K562 (cell line): Measurements from ENCODE around the gene C14orf180. TPM values are rescaled to one million over a fixed set of nuclear protein-coding genes. Genes with fewer than 3 reads are reported as not detected.

Experiments
- ATAC-seq: fragments of 200-7000 bp; cut with Tn5 transposase; 3 replicates; pipeline ENCODE4 v1.9.1; 2020; ENCODE audit warnings: moderate library complexity
- BruUV-seq: library from RNA; stranded (reverse); fragments of 400-500 nt; replicated peaks from 2 replicates; lab custom pipeline; 2021; lab: Mats Ljungman, UMichigan
- CTCF ChIA-PET: fragments of 300-600 bp; formaldehyde crosslinking; extraction: SDS; loops from one replicate; lab custom pipeline; 2021; ENCODE audit warnings: low intra/inter-chr PET ratio; lab: Yijun Ruan, JAX
- POLR2A ChIA-PET: fragments of 300-600, 350-650 bp; sonication (Branson Sonifier 250); formaldehyde crosslinking; extraction: SDS; loops from one replicate; lab custom pipeline; 2021; ENCODE audit warnings: antibody characterized with exemption, inconsistent platforms; lab: Yijun Ruan, JAX
- DNase-seq, 4 experiments: peaks; one replicate each; pipeline versions ENCODE4 v3.0.0 to v3.0.0-alpha.2; 2011 to 2018; ENCODE audit warnings: low spot score in 3 of 4, mixed read lengths in 3 of 4; ENCODE audit errors: extremely low read depth in 1 of 4
- FAIRE-seq: peaks from 2 replicates; lab custom pipeline; 2011; peaks lifted over from hg19 to GRCh38; lab: Jason Lieb, UNC
- H2AFZ ChIP-seq: 2 replicates; pipeline ENCODE4 v1.6.0; 2011; ENCODE audit warnings: low read depth, low read length, control low read depth, inconsistent platforms
- H3K27ac ChIP-seq: fragments of 200-600 bp; 3 replicates; pipeline ENCODE4 v1.8.0; 2011; ENCODE audit warnings: low read depth, mild to moderate bottlenecking, control low read depth, inconsistent platforms, low read length, moderate library complexity, mixed read lengths; ENCODE audit errors: extremely low read depth
- H3K27me3 ChIP-seq, 2 experiments: fragments of 300-600 bp in 1 of 2; 2 replicates in 1 of 2; 3 replicates in 1 of 2; pipeline versions ENCODE4 v1.6.0 to v1.8.0; 2011; ENCODE audit warnings: inconsistent platforms in 2 of 2, low read length in 2 of 2, mild to moderate bottlenecking in 1 of 2, mixed read lengths in 1 of 2, moderate library complexity in 1 of 2; ENCODE audit not compliant: control insufficient read depth in 2 of 2, insufficient read depth in 2 of 2
- H3K36me3 ChIP-seq: fragments of 300-600 bp; 3 replicates; pipeline ENCODE4 v1.8.0; 2011; ENCODE audit warnings: mild to moderate bottlenecking, low read length, inconsistent platforms; ENCODE audit not compliant: control insufficient read depth, insufficient read depth
- H3K4me1 ChIP-seq, 2 experiments: fragments of 200-600 bp in 1 of 2; replicated peaks in 1 of 2; 2 replicates in 1 of 2; 3 replicates in 1 of 2; pipeline versions ENCODE4 v1.5.1 to v1.8.0; 2011; ENCODE audit warnings: inconsistent platforms in 2 of 2, low read length in 2 of 2, mild to moderate bottlenecking in 1 of 2, mixed read lengths in 1 of 2, moderate library complexity in 1 of 2; ENCODE audit not compliant: control insufficient read depth in 2 of 2, insufficient read depth in 2 of 2
- H3K4me2 ChIP-seq: 2 replicates; pipeline ENCODE4 v1.6.1; 2011; ENCODE audit warnings: low read length, control low read depth, inconsistent platforms, mixed read lengths; ENCODE audit not compliant: insufficient read depth
- H3K4me3 ChIP-seq: fragments of 200-600 bp; sonication (generic), shearing (Covaris generic); 2 replicates; pipeline ENCODE4 v1.5.1; 2016; ENCODE audit warnings: control low read depth, inconsistent platforms
- H3K79me2 ChIP-seq: fragments of 200-600 bp; 3 replicates; pipeline ENCODE4 v1.8.0; 2011; ENCODE audit warnings: low read length, inconsistent platforms; ENCODE audit not compliant: control insufficient read depth, insufficient read depth
- H3K9ac ChIP-seq, 2 experiments: 2 replicates each; pipeline versions ENCODE4 v1.6.0 to v1.6.1; 2011; ENCODE audit warnings: low read depth in 2 of 2, low read length in 2 of 2, control low read depth in 1 of 2, inconsistent platforms in 1 of 2, mild to moderate bottlenecking in 1 of 2, mixed read lengths in 1 of 2; ENCODE audit not compliant: insufficient read depth in 1 of 2
- H3K9me1 ChIP-seq: one replicate; pipeline ENCODE4 v1.6.0; 2011; ENCODE audit warnings: inconsistent platforms, mild to moderate bottlenecking, low read length, moderate library complexity; ENCODE audit not compliant: control insufficient read depth, insufficient read depth
- H3K9me3 ChIP-seq: replicated peaks from 2 replicates; pipeline ENCODE4 v1.5.1; 2011; ENCODE audit warnings: low read depth, low read length, inconsistent platforms; ENCODE audit not compliant: control insufficient read depth, insufficient read depth
- H4K20me1 ChIP-seq: replicated peaks from 2 replicates; pipeline ENCODE4 v1.6.1; 2011; ENCODE audit warnings: low read length, inconsistent platforms, mixed read lengths; ENCODE audit not compliant: control insufficient read depth, insufficient read depth
- ELF1 ChIP-seq: fragments of 200-800 bp; sonication (Bioruptor generic); IDR thresholded peaks from 2 replicates; pipeline ENCODE4 v1.6.1; 2016; ENCODE audit warnings: missing genetic modification characterization, missing compliant biosample characterization
- FOS ChIP-seq: IDR thresholded peaks from 3 replicates; pipeline ENCODE4 v1.6.1; 2011; ENCODE audit not compliant: insufficient read length; ENCODE audit errors: extremely low read depth
- GABPB1 ChIP-seq: sonication (generic); formaldehyde crosslinking; IDR thresholded peaks from 2 replicates; pipeline ENCODE4 v1.8.0; 2022; ENCODE audit warnings: mild to moderate bottlenecking, missing genetic modification reagents
- KDM5B ChIP-seq: fragments of 200-600 bp; sonication (generic); IDR thresholded peaks from 2 replicates; pipeline ENCODE4 v1.6.1; 2012; ENCODE audit warnings: low read depth, mild to moderate bottlenecking, moderate library complexity, low read length, control low read depth, inconsistent platforms; ENCODE audit not compliant: insufficient replicate concordance
- POLR3G ChIP-seq: IDR thresholded peaks from 2 replicates; pipeline ENCODE4 v1.6.1; 2011; ENCODE audit not compliant: insufficient read length, insufficient replicate concordance; ENCODE audit errors: extremely low read depth
- RREB1 ChIP-seq: fragments of 250-450 bp; sonication (Bioruptor Pico); IDR thresholded peaks from 2 replicates; pipeline ENCODE4 v1.4.0; 2020
- SAFB2 ChIP-seq: fragments of 200-400 bp; formaldehyde crosslinking; IDR thresholded peaks from 2 replicates; pipeline ENCODE4 v1.6.1; 2018; ENCODE audit warnings: borderline replicate concordance, low read length, low read depth, moderate library complexity; ENCODE audit not compliant: severe bottlenecking
- SIRT6 ChIP-seq: IDR thresholded peaks from one replicate; pipeline ENCODE4 v1.6.1; 2012; ENCODE audit warnings: low read depth, mild to moderate bottlenecking, control low read depth, inconsistent platforms, low read length, moderate library complexity
- SMARCE1 ChIP-seq: fragments of 450-650 bp; IDR thresholded peaks from 2 replicates; pipeline ENCODE4 v1.7.1; 2016; ENCODE audit warnings: mild to moderate bottlenecking
- TRIM25 ChIP-seq: fragments of 450-650 bp; IDR thresholded peaks from 2 replicates; pipeline ENCODE4 v1.7.0; 2016; ENCODE audit warnings: borderline replicate concordance
- ZBTB43 ChIP-seq: sonication (generic); formaldehyde crosslinking; IDR thresholded peaks from 2 replicates; pipeline ENCODE4 v1.8.0; 2023; ENCODE audit warnings: mild to moderate bottlenecking, missing genetic modification reagents
- ZNF133 ChIP-seq: fragments of 250-450 bp; sonication (Bioruptor Pico); IDR thresholded peaks from 2 replicates; pipeline ENCODE4 v1.4.0; 2020; ENCODE audit warnings: mild to moderate bottlenecking
- ZNF23 ChIP-seq: fragments of 250-450 bp; sonication (Bioruptor Pico); IDR thresholded peaks from 2 replicates; pipeline ENCODE4 v1.4.0; 2020; ENCODE audit warnings: mild to moderate bottlenecking
- ZNF830 ChIP-seq: fragments of 250-450 bp; sonication (Bioruptor Pico); IDR thresholded peaks from 2 replicates; pipeline ENCODE4 v1.5.0; 2021; ENCODE audit warnings: mild to moderate bottlenecking
- WGBS: fragments of 100-300 bp; shearing (Covaris generic); methylation state at CpG from one replicate; pipeline ENCODE4 v1.1.6; 2016; ENCODE audit warnings: low coverage, mixed read lengths; ENCODE audit not compliant: insufficient coverage; ENCODE audit errors: missing lambda C conversion rate; 5-methylcytosine and 5-hydroxymethylcytosine counted together
- in situ Hi-C: fragments of 300-500 bp; cut with MboI; formaldehyde crosslinking; loops from 4 replicates; pipeline ENCODE4 v1.15.0; 2018; ENCODE audit warnings: inconsistent platforms, mixed read lengths
- intact Hi-C: fragments of 100-400 bp; cut with micrococcal nuclease; formaldehyde crosslinking; loops from 2 replicates; pipeline ENCODE4 v1.14.2; 2022
- polyA plus RNA-seq, 8 experiments: library from polyadenylated mRNA; depleted of rRNA in 4 of 8; stranded (reverse) in 5 of 8; unstranded in 3 of 8; fragments of >200 nt; fragmentation: Nextera tagmentation in 2 of 8; fragmentation: Illumina TruSeq in 1 of 8; extraction: Ambion mirVana in 2 of 8; extraction: Trizol in 1 of 8; gene quantifications; 2 replicates each; pipeline versions ENCODE4 v1.2.1 to v1.2.3, GENCODE V29; 2011 to 2014; ENCODE audit warnings: inconsistent platforms in 1 of 8, missing spikeins in 1 of 8
- total RNA-seq, 7 experiments: library from RNA; depleted of rRNA in 6 of 7; stranded (reverse); fragments of >200 nt in 6 of 7; fragmentation: Illumina TruSeq in 2 of 7; extraction: Trizol in 2 of 7; gene quantifications; 2 replicates each; pipeline versions ENCODE4 v1.2.1 to v1.2.3, GENCODE V29; 2011 to 2021; ENCODE audit warnings: low replicate concordance in 1 of 7

Gene C14orf180
- total and polyA plus RNA-seq, 9 of the 15 experiments (the other 6 are each of a cell fraction or from before 2014, with no cell fraction given), result not detected

GRCh38 chr14:104544362-104544961, 35.1 kb upstream of the C14orf180 start:
- no peaks in the 10 kb centered on the region; the same call in 1 of the 2 replicates for H4K20me1 ChIP-seq
- in situ Hi-C loops, result no loop called here
- no peak overlapping the region for H3K9ac ChIP-seq
- intact Hi-C loops, result no loop called here
- no peaks in the 10 kb centered on the region for H3K4me1 ChIP-seq
- no peak overlapping the region for H3K4me3 ChIP-seq
- ATAC-seq, result no peak
- H2AFZ ChIP-seq, result no peak overlapping the region
- H3K9me1 ChIP-seq, result no peaks in the 10 kb centered on the region
- BruUV-seq, result no TSS peak
- H3K9me3 ChIP-seq, result no peaks in the 10 kb centered on the region
- FAIRE-seq, result no peak
- DNase-seq, result no peak
- 0% methylated on average over 16 of the region's 17 CpGs for WGBS
- H3K4me2 ChIP-seq, result no peak overlapping the region
- ChIA-PET CTCF (no interaction called here), POLR2A (no interaction called here)
- peaks cover 0 to 18% of the 10 kb centered on the region in 2 experiments; a peak in 4 of 5 replicates for H3K27me3 ChIP-seq
- no peak overlapping the region for H3K27ac ChIP-seq
- no peaks in the 10 kb centered on the region for H3K36me3 ChIP-seq
- H3K79me2 ChIP-seq, result no peaks in the 10 kb centered on the region
- no peak for TF ChIP-seq SAFB2
- TF ChIP-seq RREB1, result no peak
- TF ChIP-seq ZNF23 (CRISPR knock-in tag), result no peak
- TF ChIP-seq KDM5B, result no peak
- TF ChIP-seq ELF1 (tag), result no peak
- no peak for TF ChIP-seq ZBTB43 (CRISPR knock-in tag)
- no peak for TF ChIP-seq GABPB1 (CRISPR knock-in tag)
- TF ChIP-seq POLR3G, result no peak
- TF ChIP-seq ZNF133 (CRISPR knock-in tag), result no peak
- no peak for TF ChIP-seq ZNF830 (CRISPR knock-in tag)
- TF ChIP-seq FOS, result no peak
- TF ChIP-seq TRIM25, result no peak
- TF ChIP-seq SIRT6, result no peak
- TF ChIP-seq SMARCE1, result no peak
